SK-N-SH (cell line): Measurements from ENCODE around the gene SNRPN. TPM values are rescaled to one million over a fixed set of nuclear protein-coding genes. Genes with fewer than 3 reads are reported as not detected.

Experiments
- CTCF ChIA-PET: fragments of 300-600, 350-600 bp; formaldehyde crosslinking; extraction: SDS; loops from one replicate; lab custom pipeline; 2021; lab: Yijun Ruan, JAX
- POLR2A ChIA-PET: fragments of 350-600 bp; sonication (Branson Sonifier 250); formaldehyde crosslinking; extraction: SDS; loops from one replicate; lab custom pipeline; 2020; ENCODE audit warnings: antibody characterized with exemption, inconsistent platforms; lab: Yijun Ruan, JAX
- DNase-seq: peaks from one replicate; pipeline ENCODE4 v3.0.0; 2012
- H2AFZ ChIP-seq: fragments of 200-600 bp; sonication (generic); 2 replicates; pipeline ENCODE4 v1.8.1; 2016; ENCODE audit warnings: antibody characterized with exemption, mild to moderate bottlenecking, low read depth
- H3F3A ChIP-seq: fragments of 200-600 bp; sonication (generic); replicated peaks from 2 replicates; pipeline ENCODE3; 2016; ENCODE audit warnings: antibody characterized with exemption, mild to moderate bottlenecking; ENCODE audit not compliant: insufficient read depth
- H3K27ac ChIP-seq, 2 experiments: fragments of 200-500 bp in 1 of 2; fragments of 200-600 bp in 1 of 2; sonication (Bioruptor generic) in 1 of 2; sonication (generic), shearing (Covaris generic) in 1 of 2; 2 replicates each; pipeline versions ENCODE4 v1.5.1 to v1.6.1; 2014 to 2016; ENCODE audit warnings: low read depth in 2 of 2, inconsistent platforms in 1 of 2, low read length in 1 of 2, mild to moderate bottlenecking in 1 of 2, mixed read lengths in 1 of 2
- H3K27me3 ChIP-seq: fragments of 200-600 bp; sonication (generic), shearing (Covaris generic); 2 replicates; pipeline ENCODE4 v1.6.1; 2016; ENCODE audit warnings: mixed run types; ENCODE audit not compliant: insufficient read depth
- H3K36me3 ChIP-seq, 2 experiments: fragments of 200-500 bp in 1 of 2; fragments of 200-600 bp in 1 of 2; sonication (Bioruptor generic) in 1 of 2; sonication (generic) in 1 of 2; replicated peaks in 1 of 2; 2 replicates each; pipeline versions ENCODE3 to v1.5.1; 2014 to 2016; ENCODE audit warnings: low read length in 1 of 2, mild to moderate bottlenecking in 1 of 2; ENCODE audit not compliant: insufficient read depth in 2 of 2, control insufficient read depth in 1 of 2
- H3K4me1 ChIP-seq, 2 experiments: fragments of 200-500 bp in 1 of 2; fragments of 200-600 bp in 1 of 2; sonication (Bioruptor generic) in 1 of 2; sonication (generic), shearing (Covaris generic) in 1 of 2; 2 replicates each; pipeline versions ENCODE4 v1.5.1 to v1.6.1; 2014 to 2016; ENCODE audit warnings: low read depth in 1 of 2, low read length in 1 of 2, mixed run types in 1 of 2; ENCODE audit not compliant: insufficient read depth in 2 of 2, control insufficient read depth in 1 of 2
- H3K4me2 ChIP-seq: fragments of 200-600 bp; sonication (generic), shearing (Covaris generic); 2 replicates; pipeline ENCODE4 v1.6.1; 2017; ENCODE audit warnings: mixed run types
- H3K4me3 ChIP-seq, 2 experiments: fragments of 200-500 bp in 1 of 2; fragments of 200-600 bp in 1 of 2; sonication (Bioruptor generic) in 1 of 2; sonication (generic), shearing (Covaris generic) in 1 of 2; 2 replicates each; pipeline versions ENCODE4 v1.5.1 to v1.8.1; 2014 to 2016; ENCODE audit warnings: low read depth in 2 of 2, inconsistent platforms in 1 of 2, low read length in 1 of 2, mild to moderate bottlenecking in 1 of 2, mixed read lengths in 1 of 2, moderate library complexity in 1 of 2
- H3K79me2 ChIP-seq: fragments of 200-600 bp; sonication (generic); 2 replicates; pipeline ENCODE4 v1.8.1; 2017; ENCODE audit warnings: mild to moderate bottlenecking; ENCODE audit not compliant: insufficient read depth
- H3K9ac ChIP-seq: fragments of 200-600 bp; sonication (generic); 2 replicates; pipeline ENCODE4 v1.6.1; 2017; ENCODE audit warnings: mixed run types
- H3K9me2 ChIP-seq: fragments of 200-600 bp; sonication (generic); 2 replicates; pipeline ENCODE4 v1.6.1; 2017; ENCODE audit warnings: mixed run types
- H3K9me3 ChIP-seq: fragments of 200-600 bp; sonication (generic); 2 replicates; pipeline ENCODE4 v1.6.1; 2017; ENCODE audit warnings: mixed run types, mild to moderate bottlenecking, moderate library complexity
- H4K20me1 ChIP-seq: fragments of 200-600 bp; sonication (generic); 2 replicates; pipeline ENCODE4 v1.6.1; 2017; ENCODE audit warnings: mild to moderate bottlenecking, mixed run types; ENCODE audit not compliant: insufficient read depth
- CHD2 ChIP-seq: fragments of 150-350 bp; IDR thresholded peaks from 2 replicates; pipeline ENCODE4 v1.6.1; 2018; ENCODE audit warnings: low read length; ENCODE audit not compliant: partially characterized antibody
- FOXJ3 ChIP-seq: sonication (generic); formaldehyde crosslinking; IDR thresholded peaks from 2 replicates; pipeline ENCODE4 v1.5.1; 2020; ENCODE audit warnings: mild to moderate bottlenecking, missing genetic modification reagents
- GATA2 ChIP-seq: sonication (generic); formaldehyde crosslinking; IDR thresholded peaks from 2 replicates; pipeline ENCODE4 v1.5.0; 2020; ENCODE audit warnings: mild to moderate bottlenecking, missing genetic modification reagents
- JUND ChIP-seq: IDR thresholded peaks from 2 replicates; pipeline ENCODE4 v1.4.0; 2012
- MEF2A ChIP-seq: IDR thresholded peaks from 2 replicates; pipeline ENCODE4 v1.4.0; 2012; ENCODE audit warnings: low read depth, borderline replicate concordance
- NFIC ChIP-seq: IDR thresholded peaks from 2 replicates; pipeline ENCODE4 v1.4.0; 2012; ENCODE audit warnings: borderline replicate concordance
- NRF1 ChIP-seq: IDR thresholded peaks from 2 replicates; pipeline ENCODE4 v1.6.1; 2012; ENCODE audit warnings: low read depth, mild to moderate bottlenecking, low read length
- POLR2AphosphoS5 ChIP-seq: IDR thresholded peaks from 2 replicates; pipeline ENCODE4 v1.6.1; 2012; ENCODE audit warnings: low read depth, low read length
- RFX5 ChIP-seq: IDR thresholded peaks from 2 replicates; pipeline ENCODE4 v1.6.1; 2012; ENCODE audit warnings: mild to moderate bottlenecking, improper control_type of control experiment, low read length
- SIN3A ChIP-seq: IDR thresholded peaks from 2 replicates; pipeline ENCODE4 v1.6.1; 2012; ENCODE audit warnings: low read depth, mild to moderate bottlenecking, low read length, moderate library complexity, borderline replicate concordance
- TEAD4 ChIP-seq: IDR thresholded peaks from 2 replicates; pipeline ENCODE4 v1.4.0; 2012; ENCODE audit warnings: mild to moderate bottlenecking, borderline replicate concordance; ENCODE audit not compliant: insufficient read depth
- USF1 ChIP-seq: IDR thresholded peaks from 2 replicates; pipeline ENCODE4 v1.4.0; 2012; ENCODE audit warnings: low read depth, borderline replicate concordance
- YY1 ChIP-seq: IDR thresholded peaks from 2 replicates; pipeline ENCODE4 v1.4.0; 2012; ENCODE audit warnings: low read depth, mild to moderate bottlenecking
- WGBS: methylation state at CpG from one replicate; pipeline ENCODE4 v1.1.6; 2017; ENCODE audit warnings: low lambda C conversion rate; 5-methylcytosine and 5-hydroxymethylcytosine counted together
- polyA plus RNA-seq, 3 experiments: library from polyadenylated mRNA; depleted of rRNA; stranded (reverse); fragments of >200 nt; gene quantifications; 2 replicates each; pipeline ENCODE4 v1.2.3, GENCODE V29; 2012
- TF ChIP-seq, protein P1 (sequence below): fragments of 150-350 bp; IDR thresholded peaks from 2 replicates; pipeline ENCODE4 v1.6.1; 2017; ENCODE audit warnings: antibody characterized with exemption, low read length, low read depth, borderline replicate concordance
- TF ChIP-seq, protein P2 (sequence below): fragments of 200-600 bp; sonication (generic); IDR thresholded peaks from 2 replicates; pipeline ENCODE4 v1.6.1; 2017; ENCODE audit warnings: antibody characterized with exemption, mild to moderate bottlenecking, moderate library complexity
- TF ChIP-seq, protein P3 (sequence below): IDR thresholded peaks from 2 replicates; pipeline ENCODE4 v1.4.0; 2012; ENCODE audit warnings: low read depth, borderline replicate concordance

SNRPN gene
- polyA plus RNA-seq, 1 of the 3 experiments (the other 2 are of a cell fraction) = 147 TPM

DNA sequence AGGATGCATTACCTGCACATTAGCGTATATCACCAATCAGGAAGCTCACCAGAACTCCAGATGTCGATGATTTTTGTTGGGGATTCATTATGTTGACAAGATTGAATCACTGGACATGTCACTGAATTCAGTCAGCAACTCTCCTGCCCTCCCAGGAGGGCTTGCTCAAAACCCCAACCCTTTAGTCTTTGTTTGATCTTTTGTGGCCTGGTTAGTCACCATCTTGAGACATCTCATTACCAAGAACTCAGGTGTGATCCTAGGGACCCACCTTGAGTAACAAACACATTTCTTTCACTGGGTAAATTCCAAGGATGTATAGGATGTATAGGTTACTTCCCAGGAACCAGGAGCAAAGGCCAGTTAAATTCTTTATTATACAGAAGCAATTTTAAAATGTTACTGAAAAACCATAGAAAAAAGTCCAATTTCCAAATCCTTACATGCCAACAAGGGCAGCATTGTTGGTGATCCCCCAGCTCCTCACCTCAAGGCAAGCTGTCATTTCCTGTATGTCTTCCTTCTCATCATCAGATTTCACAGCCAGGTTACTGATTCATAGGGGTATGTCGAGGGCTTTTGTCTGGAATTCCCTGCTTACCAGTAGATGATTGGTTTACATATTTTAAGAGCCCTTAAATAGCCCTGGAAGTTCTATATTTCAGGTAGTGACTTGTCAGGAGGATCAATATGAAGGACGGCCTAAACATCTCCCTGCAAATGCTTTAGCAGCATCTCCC lies 11.7 kb downstream of the SNRPN start:
- no peak overlapping the region for H3K9ac ChIP-seq
- H3K27me3 ChIP-seq = no peaks in the 10 kb centered on the region
- peaks cover 37 to 56% of the 10 kb centered on the region in 2 experiments for H3K36me3 ChIP-seq
- peaks cover 8% of the 10 kb centered on the region for H3F3A ChIP-seq
- H2AFZ ChIP-seq = no peak overlapping the region
- POLR2A ChIA-PET = no interaction called here
- no peaks in the 10 kb centered on the region for H3K4me1 ChIP-seq
- TF ChIP-seq POLR2AphosphoS5 = no peak
- TF ChIP-seq, all 33 proteins: peak for 0
- CTCF ChIA-PET = no interaction called here
- Histone ChIP-seq H3K4me2 (no peak overlapping the region), H4K20me1 (no peaks in the 10 kb centered on the region; the same call in 1 of the 2 replicates), H3K9me3 (no peaks in the 10 kb centered on the region), H3K9me2 (no peaks in the 10 kb centered on the region), H3K79me2 (peaks cover 38% of the 10 kb centered on the region), H3K27ac (no peak overlapping the region), H3K4me3 (no peak overlapping the region)
- 59% methylated on average over 4 of the region's 4 CpGs for WGBS
- no peak for DNase-seq

DNA sequence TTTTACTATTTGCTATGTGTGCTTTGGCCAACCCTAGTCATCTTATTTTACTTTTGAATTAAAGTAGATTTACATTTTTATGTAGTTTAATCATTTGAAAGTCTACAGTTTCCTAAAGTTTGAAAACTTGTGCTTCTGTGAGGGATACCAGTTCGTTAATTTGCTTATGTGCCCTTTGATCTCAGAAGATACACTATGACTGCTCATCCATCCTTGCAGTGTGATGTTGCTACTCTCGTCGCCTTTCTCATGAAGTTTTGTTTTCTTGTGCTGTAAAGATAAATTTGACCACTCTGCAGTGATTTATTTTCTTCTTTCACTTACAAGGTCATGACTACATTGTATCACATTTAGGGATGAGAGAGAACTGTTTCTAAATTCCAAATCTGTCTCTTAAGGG lies 16.3 kb downstream of the SNRPN start:
- no peaks in the 10 kb centered on the region for H3K9me2 ChIP-seq
- peaks cover 5% of the 10 kb centered on the region for H3F3A ChIP-seq
- H2AFZ ChIP-seq = no peak overlapping the region
- no peaks in the 10 kb centered on the region for H4K20me1 ChIP-seq
- no peak for TF ChIP-seq GATA2 (CRISPR knock-in tag)
- peaks cover 31 to 38% of the 10 kb centered on the region in 2 experiments for H3K36me3 ChIP-seq
- H3K9me3 ChIP-seq = no peaks in the 10 kb centered on the region
- no peaks in the 10 kb centered on the region for H3K27me3 ChIP-seq
- H3K27ac ChIP-seq = no peak overlapping the region
- H3K9ac ChIP-seq = no peak overlapping the region
- no peaks in the 10 kb centered on the region for H3K4me1 ChIP-seq
- no peak overlapping the region for H3K4me2 ChIP-seq
- H3K79me2 ChIP-seq = peaks cover 6% of the 10 kb centered on the region; the same call in 1 of the 2 replicates
- POLR2A ChIA-PET = no interaction called here
- H3K4me3 ChIP-seq = no peak overlapping the region
- CTCF ChIA-PET = no interaction called here
- DNase-seq = no peak
- 52% methylated on average over 3 of the region's 3 CpGs for WGBS

DNA sequence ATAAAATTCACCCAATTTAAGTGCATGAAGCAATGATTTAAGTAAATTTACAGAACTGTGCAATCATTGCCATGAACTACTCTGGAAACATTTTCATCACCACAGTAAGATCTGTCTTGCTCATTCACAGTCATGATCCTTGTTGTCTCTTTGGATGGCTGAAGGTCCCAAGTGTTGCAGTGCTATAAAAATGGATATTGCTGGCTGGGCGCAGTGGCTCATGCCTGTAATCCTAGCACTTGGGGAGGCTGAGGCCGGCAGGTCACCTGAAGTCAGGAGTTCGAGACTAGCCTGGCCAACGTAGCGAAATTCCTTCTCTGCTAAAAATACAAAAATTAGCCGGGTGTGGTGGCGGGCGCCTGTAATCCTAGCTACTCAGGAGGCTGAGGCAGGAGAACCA lies 17.0 kb downstream of the SNRPN start:
- no peaks in the 10 kb centered on the region for H3K27me3 ChIP-seq
- no peak overlapping the region for H3K9ac ChIP-seq
- 57% methylated on average over 8 of the region's 8 CpGs for WGBS
- ChIA-PET CTCF (no interaction called here), POLR2A (no interaction called here)
- H3K79me2 ChIP-seq = peaks cover 6% of the 10 kb centered on the region; the same call in 1 of the 2 replicates
- no peak overlapping the region for H3K4me2 ChIP-seq
- H3K9me2 ChIP-seq = no peaks in the 10 kb centered on the region
- no peaks in the 10 kb centered on the region for H4K20me1 ChIP-seq
- H3K36me3 ChIP-seq = peaks cover 31 to 38% of the 10 kb centered on the region in 2 experiments
- no peaks in the 10 kb centered on the region for H3K9me3 ChIP-seq
- H3K27ac ChIP-seq = no peak overlapping the region
- H3F3A ChIP-seq = peaks cover 5% of the 10 kb centered on the region
- H3K4me3 ChIP-seq = no peak overlapping the region
- H2AFZ ChIP-seq = no peak overlapping the region
- DNase-seq = no peak
- no peaks in the 10 kb centered on the region for H3K4me1 ChIP-seq
- TF ChIP-seq GATA2 (CRISPR knock-in tag) (no peak), CHD2 (no peak), NRF1 (no peak), TEAD4 (no peak), SIN3A (no peak), YY1 (no peak), JUND (no peak), MEF2A (no peak), POLR2AphosphoS5 (no peak), FOXJ3 (CRISPR knock-in tag) (no peak), RFX5 (no peak), NFIC (no peak), USF1 (no peak)
- TF ChIP-seq, protein P1, sequence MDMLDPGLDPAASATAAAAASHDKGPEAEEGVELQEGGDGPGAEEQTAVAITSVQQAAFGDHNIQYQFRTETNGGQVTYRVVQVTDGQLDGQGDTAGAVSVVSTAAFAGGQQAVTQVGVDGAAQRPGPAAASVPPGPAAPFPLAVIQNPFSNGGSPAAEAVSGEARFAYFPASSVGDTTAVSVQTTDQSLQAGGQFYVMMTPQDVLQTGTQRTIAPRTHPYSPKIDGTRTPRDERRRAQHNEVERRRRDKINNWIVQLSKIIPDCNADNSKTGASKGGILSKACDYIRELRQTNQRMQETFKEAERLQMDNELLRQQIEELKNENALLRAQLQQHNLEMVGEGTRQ = no peak
- TF ChIP-seq, protein P2, sequence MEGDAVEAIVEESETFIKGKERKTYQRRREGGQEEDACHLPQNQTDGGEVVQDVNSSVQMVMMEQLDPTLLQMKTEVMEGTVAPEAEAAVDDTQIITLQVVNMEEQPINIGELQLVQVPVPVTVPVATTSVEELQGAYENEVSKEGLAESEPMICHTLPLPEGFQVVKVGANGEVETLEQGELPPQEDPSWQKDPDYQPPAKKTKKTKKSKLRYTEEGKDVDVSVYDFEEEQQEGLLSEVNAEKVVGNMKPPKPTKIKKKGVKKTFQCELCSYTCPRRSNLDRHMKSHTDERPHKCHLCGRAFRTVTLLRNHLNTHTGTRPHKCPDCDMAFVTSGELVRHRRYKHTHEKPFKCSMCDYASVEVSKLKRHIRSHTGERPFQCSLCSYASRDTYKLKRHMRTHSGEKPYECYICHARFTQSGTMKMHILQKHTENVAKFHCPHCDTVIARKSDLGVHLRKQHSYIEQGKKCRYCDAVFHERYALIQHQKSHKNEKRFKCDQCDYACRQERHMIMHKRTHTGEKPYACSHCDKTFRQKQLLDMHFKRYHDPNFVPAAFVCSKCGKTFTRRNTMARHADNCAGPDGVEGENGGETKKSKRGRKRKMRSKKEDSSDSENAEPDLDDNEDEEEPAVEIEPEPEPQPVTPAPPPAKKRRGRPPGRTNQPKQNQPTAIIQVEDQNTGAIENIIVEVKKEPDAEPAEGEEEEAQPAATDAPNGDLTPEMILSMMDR = no peak
- TF ChIP-seq, protein P3, sequence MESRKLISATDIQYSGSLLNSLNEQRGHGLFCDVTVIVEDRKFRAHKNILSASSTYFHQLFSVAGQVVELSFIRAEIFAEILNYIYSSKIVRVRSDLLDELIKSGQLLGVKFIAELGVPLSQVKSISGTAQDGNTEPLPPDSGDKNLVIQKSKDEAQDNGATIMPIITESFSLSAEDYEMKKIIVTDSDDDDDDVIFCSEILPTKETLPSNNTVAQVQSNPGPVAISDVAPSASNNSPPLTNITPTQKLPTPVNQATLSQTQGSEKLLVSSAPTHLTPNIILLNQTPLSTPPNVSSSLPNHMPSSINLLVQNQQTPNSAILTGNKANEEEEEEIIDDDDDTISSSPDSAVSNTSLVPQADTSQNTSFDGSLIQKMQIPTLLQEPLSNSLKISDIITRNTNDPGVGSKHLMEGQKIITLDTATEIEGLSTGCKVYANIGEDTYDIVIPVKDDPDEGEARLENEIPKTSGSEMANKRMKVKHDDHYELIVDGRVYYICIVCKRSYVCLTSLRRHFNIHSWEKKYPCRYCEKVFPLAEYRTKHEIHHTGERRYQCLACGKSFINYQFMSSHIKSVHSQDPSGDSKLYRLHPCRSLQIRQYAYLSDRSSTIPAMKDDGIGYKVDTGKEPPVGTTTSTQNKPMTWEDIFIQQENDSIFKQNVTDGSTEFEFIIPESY = no peak
